ENCODE results near the gene TTC39B.

The TTC39B gene

DNA sequence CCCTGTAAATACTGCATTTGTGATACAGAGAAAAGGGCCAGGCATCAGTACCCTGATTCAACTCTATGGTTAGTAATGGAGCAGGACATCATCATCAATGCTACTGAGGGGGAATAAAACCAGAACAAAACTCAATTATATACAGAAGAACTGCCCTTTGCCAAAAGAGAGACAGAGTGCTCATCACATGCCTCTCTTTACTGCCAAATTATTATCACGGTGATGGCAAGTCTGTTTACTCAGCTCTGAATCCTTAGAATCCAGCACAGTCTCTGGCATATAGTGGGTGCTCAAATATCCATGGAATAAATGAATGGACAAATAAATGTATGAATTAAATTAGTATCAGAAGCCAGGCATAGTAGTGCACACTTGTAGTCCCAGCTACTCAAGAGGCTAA is 130.2 kb downstream of the TTC39B start:
- TF ChIP-seq, protein P1, sequence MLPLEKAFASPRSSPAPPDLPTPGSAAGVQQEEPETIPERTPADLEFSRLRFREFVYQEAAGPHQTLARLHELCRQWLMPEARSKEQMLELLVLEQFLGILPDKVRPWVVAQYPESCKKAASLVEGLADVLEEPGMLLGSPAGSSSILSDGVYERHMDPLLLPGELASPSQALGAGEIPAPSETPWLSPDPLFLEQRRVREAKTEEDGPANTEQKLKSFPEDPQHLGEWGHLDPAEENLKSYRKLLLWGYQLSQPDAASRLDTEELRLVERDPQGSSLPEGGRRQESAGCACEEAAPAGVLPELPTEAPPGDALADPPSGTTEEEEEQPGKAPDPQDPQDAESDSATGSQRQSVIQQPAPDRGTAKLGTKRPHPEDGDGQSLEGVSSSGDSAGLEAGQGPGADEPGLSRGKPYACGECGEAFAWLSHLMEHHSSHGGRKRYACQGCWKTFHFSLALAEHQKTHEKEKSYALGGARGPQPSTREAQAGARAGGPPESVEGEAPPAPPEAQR (tag by site-specific recombination; IDR thresholded peaks at IDR 0.05): no peak
- TF ChIP-seq ZNF747 (tag by site-specific recombination; IDR thresholded peaks at IDR 0.05): no peak
- TF ChIP-seq, protein P2, sequence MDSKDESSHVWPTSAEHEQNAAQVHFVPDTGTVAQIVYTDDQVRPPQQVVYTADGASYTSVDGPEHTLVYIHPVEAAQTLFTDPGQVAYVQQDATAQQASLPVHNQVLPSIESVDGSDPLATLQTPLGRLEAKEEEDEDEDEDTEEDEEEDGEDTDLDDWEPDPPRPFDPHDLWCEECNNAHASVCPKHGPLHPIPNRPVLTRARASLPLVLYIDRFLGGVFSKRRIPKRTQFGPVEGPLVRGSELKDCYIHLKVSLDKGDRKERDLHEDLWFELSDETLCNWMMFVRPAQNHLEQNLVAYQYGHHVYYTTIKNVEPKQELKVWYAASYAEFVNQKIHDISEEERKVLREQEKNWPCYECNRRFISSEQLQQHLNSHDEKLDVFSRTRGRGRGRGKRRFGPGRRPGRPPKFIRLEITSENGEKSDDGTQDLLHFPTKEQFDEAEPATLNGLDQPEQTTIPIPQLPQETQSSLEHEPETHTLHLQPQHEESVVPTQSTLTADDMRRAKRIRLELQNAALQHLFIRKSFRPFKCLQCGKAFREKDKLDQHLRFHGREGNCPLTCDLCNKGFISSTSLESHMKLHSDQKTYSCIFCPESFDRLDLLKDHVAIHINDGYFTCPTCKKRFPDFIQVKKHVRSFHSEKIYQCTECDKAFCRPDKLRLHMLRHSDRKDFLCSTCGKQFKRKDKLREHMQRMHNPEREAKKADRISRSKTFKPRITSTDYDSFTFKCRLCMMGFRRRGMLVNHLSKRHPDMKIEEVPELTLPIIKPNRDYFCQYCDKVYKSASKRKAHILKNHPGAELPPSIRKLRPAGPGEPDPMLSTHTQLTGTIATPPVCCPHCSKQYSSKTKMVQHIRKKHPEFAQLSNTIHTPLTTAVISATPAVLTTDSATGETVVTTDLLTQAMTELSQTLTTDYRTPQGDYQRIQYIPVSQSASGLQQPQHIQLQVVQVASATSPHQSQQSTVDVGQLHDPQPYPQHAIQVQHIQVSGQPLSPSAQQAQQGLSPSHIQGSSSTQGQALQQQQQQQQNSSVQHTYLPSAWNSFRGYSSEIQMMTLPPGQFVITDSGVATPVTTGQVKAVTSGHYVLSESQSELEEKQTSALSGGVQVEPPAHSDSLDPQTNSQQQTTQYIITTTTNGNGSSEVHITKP (tag by site-specific recombination; IDR thresholded peaks at IDR 0.05): no peak
- no peak for TF ChIP-seq ZNF324 (tag by site-specific recombination; IDR thresholded peaks at IDR 0.05)
- TF ChIP-seq ZNF184 (tag by site-specific recombination; IDR thresholded peaks at IDR 0.05): no peak
- no peak for TF ChIP-seq ZBTB1 (tag by site-specific recombination; IDR thresholded peaks at IDR 0.05)
- TF ChIP-seq ZNF416 (tag by site-specific recombination; IDR thresholded peaks at IDR 0.05): no peak
- TF ChIP-seq ZNF221 (tag by site-specific recombination; IDR thresholded peaks at IDR 0.05; ENCODE audit: borderline replicate concordance): no peak
- TF ChIP-seq ZNF600 (tag by site-specific recombination; IDR thresholded peaks at IDR 0.05): no peak
- TF ChIP-seq, protein P3, sequence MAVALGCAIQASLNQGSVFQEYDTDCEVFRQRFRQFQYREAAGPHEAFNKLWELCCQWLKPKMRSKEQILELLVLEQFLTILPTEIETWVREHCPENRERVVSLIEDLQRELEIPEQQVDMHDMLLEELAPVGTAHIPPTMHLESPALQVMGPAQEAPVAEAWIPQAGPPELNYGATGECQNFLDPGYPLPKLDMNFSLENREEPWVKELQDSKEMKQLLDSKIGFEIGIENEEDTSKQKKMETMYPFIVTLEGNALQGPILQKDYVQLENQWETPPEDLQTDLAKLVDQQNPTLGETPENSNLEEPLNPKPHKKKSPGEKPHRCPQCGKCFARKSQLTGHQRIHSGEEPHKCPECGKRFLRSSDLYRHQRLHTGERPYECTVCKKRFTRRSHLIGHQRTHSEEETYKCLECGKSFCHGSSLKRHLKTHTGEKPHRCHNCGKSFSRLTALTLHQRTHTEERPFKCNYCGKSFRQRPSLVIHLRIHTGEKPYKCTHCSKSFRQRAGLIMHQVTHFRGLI (tag by site-specific recombination; IDR thresholded peaks at IDR 0.05): no peak
- TF ChIP-seq YY1 (tag by site-specific recombination; IDR thresholded peaks at IDR 0.05): no peak
- TF ChIP-seq ZNF202 (tag by site-specific recombination; IDR thresholded peaks at IDR 0.05; ENCODE audit: borderline replicate concordance): no peak
- no peak for TF ChIP-seq ZNF664 (tag by site-specific recombination; IDR thresholded peaks at IDR 0.05)
- no peak for TF ChIP-seq ZNF529 (tag by site-specific recombination; IDR thresholded peaks at IDR 0.05; ENCODE audit: insufficient replicate concordance)
- TF ChIP-seq SP2 (tag by site-specific recombination; IDR thresholded peaks at IDR 0.05): no peak
- TF ChIP-seq ZNF768 (tag by site-specific recombination; IDR thresholded peaks at IDR 0.05): no peak
- TF ChIP-seq, protein P4, sequence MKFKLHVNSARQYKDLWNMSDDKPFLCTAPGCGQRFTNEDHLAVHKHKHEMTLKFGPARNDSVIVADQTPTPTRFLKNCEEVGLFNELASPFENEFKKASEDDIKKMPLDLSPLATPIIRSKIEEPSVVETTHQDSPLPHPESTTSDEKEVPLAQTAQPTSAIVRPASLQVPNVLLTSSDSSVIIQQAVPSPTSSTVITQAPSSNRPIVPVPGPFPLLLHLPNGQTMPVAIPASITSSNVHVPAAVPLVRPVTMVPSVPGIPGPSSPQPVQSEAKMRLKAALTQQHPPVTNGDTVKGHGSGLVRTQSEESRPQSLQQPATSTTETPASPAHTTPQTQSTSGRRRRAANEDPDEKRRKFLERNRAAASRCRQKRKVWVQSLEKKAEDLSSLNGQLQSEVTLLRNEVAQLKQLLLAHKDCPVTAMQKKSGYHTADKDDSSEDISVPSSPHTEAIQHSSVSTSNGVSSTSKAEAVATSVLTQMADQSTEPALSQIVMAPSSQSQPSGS (tag by site-specific recombination; IDR thresholded peaks at IDR 0.05; ENCODE audit: low read depth): no peak
- TF ChIP-seq KLF10 (tag by site-specific recombination; IDR thresholded peaks at IDR 0.05): no peak
- TF ChIP-seq, protein P5, sequence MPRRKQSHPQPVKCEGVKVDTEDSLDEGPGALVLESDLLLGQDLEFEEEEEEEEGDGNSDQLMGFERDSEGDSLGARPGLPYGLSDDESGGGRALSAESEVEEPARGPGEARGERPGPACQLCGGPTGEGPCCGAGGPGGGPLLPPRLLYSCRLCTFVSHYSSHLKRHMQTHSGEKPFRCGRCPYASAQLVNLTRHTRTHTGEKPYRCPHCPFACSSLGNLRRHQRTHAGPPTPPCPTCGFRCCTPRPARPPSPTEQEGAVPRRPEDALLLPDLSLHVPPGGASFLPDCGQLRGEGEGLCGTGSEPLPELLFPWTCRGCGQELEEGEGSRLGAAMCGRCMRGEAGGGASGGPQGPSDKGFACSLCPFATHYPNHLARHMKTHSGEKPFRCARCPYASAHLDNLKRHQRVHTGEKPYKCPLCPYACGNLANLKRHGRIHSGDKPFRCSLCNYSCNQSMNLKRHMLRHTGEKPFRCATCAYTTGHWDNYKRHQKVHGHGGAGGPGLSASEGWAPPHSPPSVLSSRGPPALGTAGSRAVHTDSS (tag by site-specific recombination; IDR thresholded peaks at IDR 0.05): no peak
- TF ChIP-seq ZNF10 (tag by site-specific recombination; IDR thresholded peaks at IDR 0.05): no peak

More for the DNA sequence above, 130.2 kb downstream of the TTC39B start:
- Histone ChIP-seq H3K36me3 (ENCODE audit: control insufficient read depth in 2 of 2, insufficient read depth in 1 of 2, low read length in 2 of 2) (no peaks in the 10 kb centered on the region), H3K9me3 (ENCODE audit: control insufficient read depth, insufficient read depth, low read depth, low read length) (no peaks in the 10 kb centered on the region), H3K27ac (ENCODE audit: extremely low read depth, low read depth, low read length) (no peak overlapping the region), H3K4me1 (ENCODE audit: control insufficient read depth, insufficient read depth, low read length) (no peaks in the 10 kb centered on the region), H3K4me3 (ENCODE audit: low read depth, low read length) (no peak overlapping the region)
- POLR2A ChIA-PET: no interaction called here
- CTCF ChIA-PET: interaction anchor here (0.7 kb wide), 1 partner anchor 155 kb away, joined by 3 read pairs; no protein-coding TSS in a partner anchor
